ENCODE measurements around the gene DENND2C. TPM values are rescaled to one million over a fixed set of nuclear protein-coding genes. Genes with fewer than 3 reads are reported as not detected.

DENND2C gene
- total RNA-seq, 2 donors from 2014 or later: 25.6 to 40.3 TPM

DNA sequence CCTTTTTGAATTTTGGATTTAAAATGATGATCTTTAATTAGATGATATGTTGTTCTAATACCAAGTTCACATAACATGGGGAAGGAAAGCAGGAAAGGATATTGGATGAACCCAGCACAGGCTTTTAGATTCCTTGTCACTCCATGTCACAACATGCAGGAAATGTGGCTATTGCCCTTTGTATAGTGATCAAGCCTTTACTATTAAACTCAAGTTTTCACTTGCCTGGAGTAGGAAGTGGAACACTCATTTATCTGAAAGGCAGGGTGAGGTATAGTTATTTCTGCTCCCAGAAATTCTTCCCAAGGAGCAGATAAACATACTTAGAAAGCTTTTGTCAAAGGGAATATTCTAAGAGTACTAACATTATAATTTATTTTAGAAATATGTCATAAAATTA, 51.2 kb downstream of the DENND2C start:
- H3K4me1 ChIP-seq (ENCODE audit: control insufficient read depth, insufficient read depth, low read length): no peaks in the 10 kb centered on the region
- peaks cover 52% of the 10 kb centered on the region for H3K36me3 Mint-ChIP-seq (ENCODE audit: low read depth)
- peaks cover 2% of the 10 kb centered on the region for H3K4me1 Mint-ChIP-seq
- no peaks in the 10 kb centered on the region for H3K27me3 Mint-ChIP-seq (ENCODE audit: insufficient read depth)
- no peak for DNase-seq
- H3K4me3 Mint-ChIP-seq: no peak overlapping the region
- peaks cover 3% of the 10 kb centered on the region for H3K9me3 Mint-ChIP-seq
- no peaks in the 10 kb centered on the region for H3K27me3 ChIP-seq (ENCODE audit: control insufficient read depth, insufficient read depth, low read length, poor library complexity, severe bottlenecking)
- no peak overlapping the region for H3K27ac ChIP-seq (ENCODE audit: low read depth, low read length)
- no peak for TF ChIP-seq CTCF (conservative IDR thresholded peaks at IDR 0.05)
- no peak overlapping the region for H3K27ac Mint-ChIP-seq
- H3K9me3 ChIP-seq (ENCODE audit: control insufficient read depth, low read length): no peaks in the 10 kb centered on the region
- peaks cover 42% of the 10 kb centered on the region for H3K36me3 ChIP-seq (ENCODE audit: control insufficient read depth, insufficient read depth, low read length)
- H3K9ac ChIP-seq (ENCODE audit: extremely low read depth, low read length, poor library complexity, severe bottlenecking): no peak overlapping the region
- no peak overlapping the region for H3K4me3 ChIP-seq (ENCODE audit: low read length)

- Mint-ChIP-seq H3K4me1 (no peaks in the 10 kb centered on the region), H3K9me3 (no peaks in the 10 kb centered on the region), H3K27me3 (ENCODE audit: insufficient read depth) (no peaks in the 10 kb centered on the region), H3K36me3 (ENCODE audit: low read depth) (peaks cover 51% of the 10 kb centered on the region), H3K27ac (no peak overlapping the region), H3K4me3 (no peak overlapping the region)
- 94 to 95% methylated on average over 3 to 9 of the region's 9 CpGs for WGBS, 2 experiments (ENCODE audit: insufficient coverage in 1 of 2, insufficient read length in 1 of 2)
- Histone ChIP-seq H3K4me1 (ENCODE audit: control insufficient read depth, insufficient read depth, low read length) (no peaks in the 10 kb centered on the region), H3K9me3 (ENCODE audit: control insufficient read depth, low read length) (no peaks in the 10 kb centered on the region), H3K9ac (ENCODE audit: extremely low read depth, low read length, poor library complexity, severe bottlenecking) (no peak overlapping the region), H3K36me3 (ENCODE audit: control insufficient read depth, insufficient read depth, low read length) (peaks cover 43% of the 10 kb centered on the region), H3K27me3 (ENCODE audit: control insufficient read depth, insufficient read depth, low read length, poor library complexity, severe bottlenecking) (no peaks in the 10 kb centered on the region), H3K27ac (ENCODE audit: low read depth, low read length) (no peak overlapping the region), H3K4me3 (ENCODE audit: low read length) (no peak overlapping the region)
- TF ChIP-seq CTCF (conservative IDR thresholded peaks at IDR 0.05): no peak
- DNase-seq: no peak
Measured at GRCh38 chr1:114610546-114611245, 59.2 kb downstream of the DENND2C start.

DNA sequence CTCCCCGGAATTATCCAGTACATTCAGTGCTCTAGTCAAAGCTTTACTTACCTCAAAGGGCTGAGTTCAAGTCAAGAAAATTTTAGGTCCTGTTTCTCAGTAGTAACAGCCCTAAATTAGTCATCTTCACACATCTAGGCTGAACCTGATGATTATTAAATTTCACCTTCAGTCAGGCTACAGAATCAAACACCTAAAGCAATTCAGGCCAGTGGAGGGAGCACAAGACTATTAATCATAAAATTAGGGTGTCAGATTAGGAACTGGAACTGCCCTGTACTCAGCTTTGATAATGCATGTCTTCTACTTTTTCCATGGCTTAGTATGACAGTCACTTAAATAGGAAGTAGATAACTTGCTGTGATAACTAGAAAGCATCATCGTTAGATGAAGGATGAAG, 60.0 kb downstream of the DENND2C start:
- no peak for TF ChIP-seq CTCF (conservative IDR thresholded peaks at IDR 0.05)

More for the DNA sequence above, 60.0 kb downstream of the DENND2C start:
- H3K27me3 Mint-ChIP-seq (ENCODE audit: insufficient read depth): no peaks in the 10 kb centered on the region
- 88 to 100% methylated on average over 2 of the region's 2 CpGs for WGBS, 2 experiments (ENCODE audit: insufficient coverage in 1 of 2, insufficient read length in 1 of 2)
- H3K9ac ChIP-seq (ENCODE audit: extremely low read depth, low read length, poor library complexity, severe bottlenecking): no peak overlapping the region
- H3K36me3 ChIP-seq (ENCODE audit: control insufficient read depth, insufficient read depth, low read length): peaks cover 42% of the 10 kb centered on the region
- no peak for DNase-seq
- no peak overlapping the region for H3K4me3 ChIP-seq (ENCODE audit: low read length)
- no peaks in the 10 kb centered on the region for H3K27me3 ChIP-seq (ENCODE audit: control insufficient read depth, insufficient read depth, low read length, poor library complexity, severe bottlenecking)
- no peaks in the 10 kb centered on the region for H3K4me1 ChIP-seq (ENCODE audit: control insufficient read depth, insufficient read depth, low read length)
- H3K9me3 ChIP-seq (ENCODE audit: control insufficient read depth, low read length): no peaks in the 10 kb centered on the region
- peaks cover 2% of the 10 kb centered on the region for H3K4me1 Mint-ChIP-seq
- no peak overlapping the region for H3K27ac Mint-ChIP-seq
- no peak overlapping the region for H3K4me3 Mint-ChIP-seq
- no peak overlapping the region for H3K27ac ChIP-seq (ENCODE audit: low read depth, low read length)
- peaks cover 52% of the 10 kb centered on the region for H3K36me3 Mint-ChIP-seq (ENCODE audit: low read depth)
- H3K9me3 Mint-ChIP-seq: peaks cover 2% of the 10 kb centered on the region

All from endodermal cell (in vitro differentiated cells).